ENCODE data around the gene FSTL4. TPM values are rescaled to one million over a fixed set of nuclear protein-coding genes. Genes with fewer than 3 reads are reported as not detected.

Gene FSTL4
- total RNA-seq, 1 donor from 2014 or later: 11.3 TPM

GRCh38 chr5:133273661-133274596 is 338.4 kb downstream of the FSTL4 start:
- no peak for TF ChIP-seq CTCF (conservative IDR thresholded peaks at IDR 0.05)
- H3K4me1 Mint-ChIP-seq (ENCODE audit: unreplicated experiment): peaks cover 25% of the 10 kb centered on the region
- DNase-seq (ENCODE audit: extremely low spot score, unreplicated experiment): no peak
- no peaks in the 10 kb centered on the region for H3K27me3 Mint-ChIP-seq
- no peaks in the 10 kb centered on the region for H3K36me3 Mint-ChIP-seq
- H3K9me3 Mint-ChIP-seq: no peaks in the 10 kb centered on the region
- H3K27ac Mint-ChIP-seq: no peak overlapping the region
- no peak overlapping the region for H3K4me3 Mint-ChIP-seq

GRCh38 chr5:133272345-133272744 is 340.0 kb downstream of the FSTL4 start:
- no peaks in the 10 kb centered on the region for H3K36me3 Mint-ChIP-seq
- H3K27ac Mint-ChIP-seq: no peak overlapping the region
- no peak for DNase-seq (ENCODE audit: extremely low spot score, unreplicated experiment)
- H3K4me1 Mint-ChIP-seq (ENCODE audit: unreplicated experiment): peaks cover 25% of the 10 kb centered on the region
- no peaks in the 10 kb centered on the region for H3K9me3 Mint-ChIP-seq
- TF ChIP-seq CTCF (conservative IDR thresholded peaks at IDR 0.05): no peak
- no peak overlapping the region for H3K4me3 Mint-ChIP-seq
- H3K27me3 Mint-ChIP-seq: no peaks in the 10 kb centered on the region

- no peaks in the 10 kb centered on the region for H3K36me3 Mint-ChIP-seq
- no peaks in the 10 kb centered on the region for H3K9me3 Mint-ChIP-seq
- no peak overlapping the region for H3K4me3 Mint-ChIP-seq
- H3K27ac Mint-ChIP-seq: no peak overlapping the region
- DNase-seq (ENCODE audit: extremely low spot score, unreplicated experiment): no peak
- TF ChIP-seq CTCF (conservative IDR thresholded peaks at IDR 0.05): no peak
- peaks cover 25% of the 10 kb centered on the region for H3K4me1 Mint-ChIP-seq (ENCODE audit: unreplicated experiment)
- no peaks in the 10 kb centered on the region for H3K27me3 Mint-ChIP-seq
Measured at GRCh38 chr5:133271606-133272005, 340.7 kb downstream of the FSTL4 start.

- Mint-ChIP-seq H3K27me3 (no peaks in the 10 kb centered on the region), H3K4me3 (no peak overlapping the region), H3K36me3 (no peaks in the 10 kb centered on the region), H3K27ac (no peak overlapping the region), H3K4me1 (ENCODE audit: unreplicated experiment) (peaks cover 25% of the 10 kb centered on the region), H3K9me3 (no peaks in the 10 kb centered on the region)
- TF ChIP-seq CTCF (conservative IDR thresholded peaks at IDR 0.05): no peak
- DNase-seq (ENCODE audit: extremely low spot score, unreplicated experiment): no peak
Measured at GRCh38 chr5:133269691-133270090, 342.6 kb downstream of the FSTL4 start.

- H3K27ac Mint-ChIP-seq: no peak overlapping the region
- H3K9me3 Mint-ChIP-seq: no peaks in the 10 kb centered on the region
- H3K27me3 Mint-ChIP-seq: no peaks in the 10 kb centered on the region
- DNase-seq (ENCODE audit: extremely low spot score, unreplicated experiment): no peak
- no peak for TF ChIP-seq CTCF (conservative IDR thresholded peaks at IDR 0.05)
- peaks cover 18% of the 10 kb centered on the region for H3K4me1 Mint-ChIP-seq (ENCODE audit: unreplicated experiment)
- no peak overlapping the region for H3K4me3 Mint-ChIP-seq
- no peaks in the 10 kb centered on the region for H3K36me3 Mint-ChIP-seq
Measured at GRCh38 chr5:133267601-133268000, 344.7 kb downstream of the FSTL4 start.

Measured in type B pancreatic cell (in vitro differentiated cells).